ENCODE measurements around the gene CDRT15.
"Not testable (repeated sequence)": the region's sequence is repeated elsewhere in the genome, so short reads cannot be mapped to it uniquely, and the experiment has no call there.

DNA sequence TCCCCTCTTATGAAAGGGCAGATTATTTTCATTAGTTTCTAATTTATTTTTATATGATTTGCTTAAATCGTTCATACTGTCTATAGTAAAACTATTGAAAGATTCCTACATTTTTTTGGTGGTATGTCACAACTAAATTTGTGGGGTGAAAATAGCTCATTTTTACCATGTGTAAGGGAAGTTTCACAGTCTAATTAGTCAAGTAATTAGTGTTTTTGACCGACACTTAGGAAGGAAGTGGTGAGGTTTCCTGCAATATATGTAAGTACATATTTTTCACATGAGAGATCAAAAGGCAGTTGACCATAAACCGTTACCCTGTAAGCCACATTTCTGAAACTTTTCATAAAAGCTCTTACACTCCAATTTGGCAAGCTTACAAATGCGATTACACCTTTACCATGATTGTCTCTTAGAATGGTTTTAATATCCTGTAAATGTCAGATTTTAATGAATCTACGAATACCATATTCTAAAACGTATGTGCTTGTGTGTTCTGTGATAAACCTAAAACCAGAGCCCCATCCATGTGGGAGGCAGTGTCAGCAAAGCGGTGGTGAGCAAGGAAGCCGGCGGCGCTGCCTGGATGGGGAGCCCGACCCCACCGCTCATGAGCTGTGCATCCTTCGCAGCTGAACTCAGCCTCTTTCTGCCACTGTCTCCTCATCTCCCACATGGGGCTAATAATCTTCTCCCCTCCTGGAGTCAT is 43.9 kb downstream of the CDRT15 start:
- TF ChIP-seq POLR2A, CTCF, POLR2AphosphoS5 (IDR thresholded peaks at IDR 0.05): not testable (repeated sequence)

Data from breast epithelium (tissue), 3 donors.